OCI-LY1 (cell line): ENCODE results near the gene CCDC93.
A peak's percentile ranks its signal among the peaks of the same experiment; 100 is the strongest.

Source experiments
- EZH2 ChIP-seq: fragments of 200-600 bp; sonication (generic), shearing (Covaris generic); IDR thresholded peaks from 2 replicates; pipeline ENCODE4 v1.8.0; 2017; ENCODE audit warnings: borderline replicate concordance, mixed run types, mild to moderate bottlenecking, antibody characterized with exemption, low read length, moderate library complexity, mixed read lengths
- TF ChIP-seq, protein P1 (sequence below): fragments of 200-600 bp; sonication (generic), shearing (Covaris generic); IDR thresholded peaks from 2 replicates; pipeline ENCODE4 v1.5.1; 2017; ENCODE audit warnings: mild to moderate bottlenecking, antibody characterized with exemption, low read length, moderate library complexity, mixed read lengths

DNA sequence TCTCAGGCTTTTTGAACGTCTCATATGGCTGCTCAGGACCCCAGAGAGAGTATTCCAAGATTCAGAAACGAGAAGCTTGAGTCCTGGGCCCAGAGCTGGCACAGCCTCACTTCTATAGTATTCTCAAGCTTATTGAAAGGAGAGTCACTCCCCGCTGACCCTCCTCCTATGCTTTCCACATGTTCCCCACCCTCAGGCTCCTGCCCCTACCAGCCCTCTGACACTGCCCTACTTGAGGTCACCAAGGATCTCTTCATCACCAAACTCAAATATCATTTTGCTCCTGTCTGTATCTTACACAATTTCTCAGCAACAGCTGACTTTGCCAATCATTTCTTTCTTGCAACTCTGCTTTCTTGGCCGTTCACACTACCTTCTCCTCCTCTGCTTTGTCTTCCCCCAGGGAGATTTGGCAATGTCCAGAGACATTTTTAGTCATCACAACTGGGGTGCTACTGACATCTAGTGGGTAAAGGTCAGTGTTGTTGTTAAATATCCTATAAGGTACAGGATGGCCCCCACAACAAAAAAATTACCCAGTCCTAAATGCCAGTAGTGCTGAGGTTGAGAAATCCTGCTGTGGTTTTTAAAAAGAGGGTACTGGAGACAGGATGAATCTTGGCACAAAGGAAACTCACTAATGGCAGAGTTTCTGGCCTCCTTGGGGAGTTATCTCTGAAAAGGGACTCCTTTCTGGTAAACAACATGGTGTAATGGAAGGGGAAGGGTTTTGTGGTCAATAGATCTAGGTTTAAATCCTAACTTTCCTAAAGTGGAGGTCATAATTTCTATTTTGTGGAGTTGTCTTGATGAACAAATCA lies 47.5 kb upstream of the CCDC93 start:
- TF ChIP-seq, protein P1, sequence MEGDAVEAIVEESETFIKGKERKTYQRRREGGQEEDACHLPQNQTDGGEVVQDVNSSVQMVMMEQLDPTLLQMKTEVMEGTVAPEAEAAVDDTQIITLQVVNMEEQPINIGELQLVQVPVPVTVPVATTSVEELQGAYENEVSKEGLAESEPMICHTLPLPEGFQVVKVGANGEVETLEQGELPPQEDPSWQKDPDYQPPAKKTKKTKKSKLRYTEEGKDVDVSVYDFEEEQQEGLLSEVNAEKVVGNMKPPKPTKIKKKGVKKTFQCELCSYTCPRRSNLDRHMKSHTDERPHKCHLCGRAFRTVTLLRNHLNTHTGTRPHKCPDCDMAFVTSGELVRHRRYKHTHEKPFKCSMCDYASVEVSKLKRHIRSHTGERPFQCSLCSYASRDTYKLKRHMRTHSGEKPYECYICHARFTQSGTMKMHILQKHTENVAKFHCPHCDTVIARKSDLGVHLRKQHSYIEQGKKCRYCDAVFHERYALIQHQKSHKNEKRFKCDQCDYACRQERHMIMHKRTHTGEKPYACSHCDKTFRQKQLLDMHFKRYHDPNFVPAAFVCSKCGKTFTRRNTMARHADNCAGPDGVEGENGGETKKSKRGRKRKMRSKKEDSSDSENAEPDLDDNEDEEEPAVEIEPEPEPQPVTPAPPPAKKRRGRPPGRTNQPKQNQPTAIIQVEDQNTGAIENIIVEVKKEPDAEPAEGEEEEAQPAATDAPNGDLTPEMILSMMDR: peak; percentile 80
- TF ChIP-seq EZH2: no peak
